Colonic mucosa (tissue), 4 donors: Measurements from ENCODE around the gene CORO1C. TPM values are rescaled to one million over a fixed set of nuclear protein-coding genes. Genes with fewer than 3 reads are reported as not detected.

Experiments
- DNase-seq: peaks from one replicate; pipeline ENCODE4 v3.0.0-alpha.2; 2020
- H3K27ac ChIP-seq: fragments of 200-600 bp; one replicate; pipeline ENCODE4 v1.8.0; 2021
- H3K27me3 ChIP-seq: fragments of 200-600 bp; one replicate; pipeline ENCODE4 v1.8.0; 2021
- H3K36me3 ChIP-seq: fragments of 200-600 bp; one replicate; pipeline ENCODE4 v1.8.0; 2021
- H3K4me1 ChIP-seq: fragments of 200-600 bp; one replicate; pipeline ENCODE4 v1.8.0; 2021; ENCODE audit warnings: mild to moderate bottlenecking
- H3K4me3 ChIP-seq: fragments of 200-600 bp; one replicate; pipeline ENCODE4 v1.8.0; 2021
- H3K9ac ChIP-seq, 2 donors: one replicate each; pipeline ENCODE4 v1.7.0; 2013; ENCODE audit warnings: control low read depth in 2 of 2, low read depth in 2 of 2, low read length in 2 of 2
- H3K9me3 ChIP-seq: fragments of 200-600 bp; one replicate; pipeline ENCODE4 v1.8.0; 2021
- CTCF ChIP-seq: fragments of 200-600 bp; IDR thresholded peaks from one replicate; pipeline ENCODE4 v1.8.0; 2022; ENCODE audit warnings: antibody characterized with exemption, mild to moderate bottlenecking
- intact Hi-C: fragments of 100-400 bp; cut with DNase I; formaldehyde crosslinking; loops from one replicate; pipeline ENCODE4 v1.14.1; 2022
- total RNA-seq, 2 donors: library from RNA; stranded (reverse); fragmentation: NEBNext Ultra II Directional in 1 of 2; extraction: Animal tissue kit (Norgen Biotek cat#: 25700) in 1 of 2; gene quantifications; one replicate each; pipeline ENCODE4 v1.2.1, GENCODE V29; 2021
- donor health status: healthy.
- donor health status: DM: no; HTN: no; CAD: no.
- donor health status: DM: no; HTN: no; CAD: no.

Gene CORO1C
- total RNA-seq, 2 donors from 2014 or later, result 112 to 166 TPM

GRCh38 chr12:108691998-108692808 is 39.1 kb downstream of the CORO1C start:
- DNase-seq, result peak; percentile 30
- Histone ChIP-seq H3K9me3 (no peaks in the 10 kb centered on the region), H3K36me3 (no peaks in the 10 kb centered on the region), H3K4me1 (peaks cover 8% of the 10 kb centered on the region), H3K27ac (peak overlapping the region; percentile 67), H3K9ac (peak overlapping the region; percentile 54 to 84), H3K4me3 (no peak overlapping the region), H3K27me3 (no peaks in the 10 kb centered on the region)
- no peak for TF ChIP-seq CTCF
- intact Hi-C loops, result no loop called here

- peak; percentile 86 for DNase-seq
- Histone ChIP-seq H3K9ac (peak overlapping the region; percentile 41 to 84), H3K36me3 (no peaks in the 10 kb centered on the region), H3K27ac (peak overlapping the region; percentile 67), H3K27me3 (no peaks in the 10 kb centered on the region), H3K4me1 (peaks cover 8% of the 10 kb centered on the region), H3K4me3 (peak overlapping the region; percentile 3), H3K9me3 (no peaks in the 10 kb centered on the region)
- intact Hi-C loops, result no loop called here
- peak; percentile 33 for TF ChIP-seq CTCF
These were observed 39.9 kb downstream of the CORO1C start for GRCh38 chr12:108691175-108691997.

GRCh38 chr12:108690542-108691174 is 40.7 kb downstream of the CORO1C start:
- Histone ChIP-seq H3K9ac (peak overlapping the region in 1 of 2 donors; percentile 84), H3K4me1 (peaks cover 8% of the 10 kb centered on the region), H3K27ac (peak overlapping the region; percentile 67), H3K27me3 (no peaks in the 10 kb centered on the region), H3K9me3 (no peaks in the 10 kb centered on the region), H3K4me3 (no peak overlapping the region), H3K36me3 (no peaks in the 10 kb centered on the region)
- intact Hi-C loops, result no loop called here
- TF ChIP-seq CTCF, result no peak
- DNase-seq, result no peak

- Histone ChIP-seq H3K4me1 (peaks cover 8% of the 10 kb centered on the region), H3K4me3 (no peak overlapping the region)
These were observed 41.2 kb downstream of the CORO1C start for GRCh38 chr12:108690191-108690518.

More at GRCh38 chr12:108690191-108690518, 41.2 kb downstream of the CORO1C start:
- TF ChIP-seq CTCF, result no peak
- intact Hi-C loops, result no loop called here
- H3K9ac ChIP-seq, result no peak overlapping the region
- H3K27me3 ChIP-seq, result no peaks in the 10 kb centered on the region
- H3K27ac ChIP-seq, result peak overlapping the region; percentile 67
- no peaks in the 10 kb centered on the region for H3K9me3 ChIP-seq
- H3K36me3 ChIP-seq, result no peaks in the 10 kb centered on the region
- no peak for DNase-seq
